ENCODE results near the gene HPSE2.
"Not testable (repeated sequence)": the region's sequence is repeated elsewhere in the genome, so short reads cannot be mapped to it uniquely, and the experiment has no call there.

The HPSE2 gene

GRCh38 chr10:99002392-99002791 lies 233.3 kb downstream of the HPSE2 start:
- no peak overlapping the region for H3K27ac Mint-ChIP-seq
- no peaks in the 10 kb centered on the region for H3K36me3 Mint-ChIP-seq (ENCODE audit: low read depth)
- H3K4me3 Mint-ChIP-seq: no peak overlapping the region
- no peaks in the 10 kb centered on the region for H3K4me1 Mint-ChIP-seq (ENCODE audit: low read depth)
- peaks cover 21% of the 10 kb centered on the region for H3K9me3 Mint-ChIP-seq
- H3K27me3 Mint-ChIP-seq: no peaks in the 10 kb centered on the region

- no peaks in the 10 kb centered on the region for H3K4me1 Mint-ChIP-seq (ENCODE audit: low read depth)
- no peaks in the 10 kb centered on the region for H3K27me3 Mint-ChIP-seq
- H3K4me3 Mint-ChIP-seq: no peak overlapping the region
- no peak overlapping the region for H3K27ac Mint-ChIP-seq
- H3K36me3 Mint-ChIP-seq (ENCODE audit: low read depth): no peaks in the 10 kb centered on the region
- no peaks in the 10 kb centered on the region for H3K9me3 Mint-ChIP-seq
Measured at GRCh38 chr10:98997596-98997995, 238.1 kb downstream of the HPSE2 start.

- Mint-ChIP-seq H3K27me3 (no peaks in the 10 kb centered on the region), H3K4me1 (ENCODE audit: low read depth) (no peaks in the 10 kb centered on the region), H3K27ac (no peak overlapping the region), H3K36me3 (ENCODE audit: low read depth) (no peaks in the 10 kb centered on the region), H3K4me3 (no peak overlapping the region), H3K9me3 (no peaks in the 10 kb centered on the region)
Measured at GRCh38 chr10:98994030-98994429, 241.6 kb downstream of the HPSE2 start.

DNA sequence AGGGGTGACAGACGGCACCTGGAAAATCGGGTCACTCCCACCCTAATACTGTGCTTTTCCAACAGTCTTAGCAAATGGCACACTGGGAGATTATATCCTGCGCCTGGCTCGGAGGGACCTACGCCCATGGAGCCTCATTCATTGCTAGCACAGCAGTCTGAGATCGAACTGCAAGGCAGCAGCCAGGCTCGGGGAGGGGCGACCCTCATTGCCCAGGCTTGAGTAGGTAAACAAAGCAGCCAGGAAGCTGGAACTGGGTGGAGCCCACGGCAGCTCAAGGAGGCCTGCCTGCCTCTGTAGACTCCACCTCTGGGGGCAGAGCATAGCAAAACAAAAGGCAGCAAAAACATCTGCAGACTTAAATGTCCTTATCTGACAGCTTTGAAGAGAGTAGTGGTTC lies 251.9 kb downstream of the HPSE2 start:
- not testable (repeated sequence) for H3K4me3 Mint-ChIP-seq; H3K27me3 Mint-ChIP-seq; H3K27ac Mint-ChIP-seq; H3K36me3 Mint-ChIP-seq (ENCODE audit: low read depth); H3K4me1 Mint-ChIP-seq (ENCODE audit: low read depth); H3K9me3 Mint-ChIP-seq

DNA sequence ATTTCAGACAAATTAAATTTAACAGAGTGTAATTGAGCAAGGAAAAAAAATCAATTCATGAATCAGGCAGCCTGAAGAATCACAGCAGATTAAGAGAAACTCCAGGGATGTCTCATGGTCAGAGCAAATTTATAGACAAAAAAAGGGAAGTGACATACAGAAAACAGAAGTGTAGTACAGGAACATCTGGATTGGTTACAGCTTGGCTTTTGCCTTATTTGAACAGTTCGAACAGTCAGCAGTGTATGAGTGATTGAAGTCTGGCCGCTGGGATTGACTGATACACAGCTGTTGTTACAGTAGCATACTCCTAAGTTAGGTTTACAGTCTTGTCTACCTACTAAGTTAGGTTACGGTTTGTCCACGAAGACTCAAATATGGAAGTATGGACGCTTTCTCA lies 255.3 kb downstream of the HPSE2 start:
- peaks cover 5% of the 10 kb centered on the region for H3K9me3 Mint-ChIP-seq
- no peak overlapping the region for H3K4me3 Mint-ChIP-seq
- no peak overlapping the region for H3K27ac Mint-ChIP-seq
- no peaks in the 10 kb centered on the region for H3K36me3 Mint-ChIP-seq (ENCODE audit: low read depth)
- H3K27me3 Mint-ChIP-seq: peaks cover 7% of the 10 kb centered on the region
- H3K4me1 Mint-ChIP-seq (ENCODE audit: low read depth): no peaks in the 10 kb centered on the region

- Mint-ChIP-seq H3K27ac (no peak overlapping the region), H3K4me3 (no peak overlapping the region), H3K36me3 (ENCODE audit: low read depth) (no peaks in the 10 kb centered on the region), H3K9me3 (no peaks in the 10 kb centered on the region), H3K27me3 (no peaks in the 10 kb centered on the region), H3K4me1 (ENCODE audit: low read depth) (no peaks in the 10 kb centered on the region)
Measured at GRCh38 chr10:98971464-98971863, 264.2 kb downstream of the HPSE2 start.

- Mint-ChIP-seq H3K36me3 (ENCODE audit: low read depth) (no peaks in the 10 kb centered on the region), H3K27ac (no peak overlapping the region), H3K4me1 (ENCODE audit: low read depth) (no peaks in the 10 kb centered on the region), H3K27me3 (no peaks in the 10 kb centered on the region), H3K4me3 (no peak overlapping the region), H3K9me3 (no peaks in the 10 kb centered on the region)
Measured at GRCh38 chr10:98967601-98968000, 268.1 kb downstream of the HPSE2 start.

GRCh38 chr10:98963608-98964007 lies 272.0 kb downstream of the HPSE2 start:
- Mint-ChIP-seq H3K4me3 (no peak overlapping the region), H3K9me3 (no peaks in the 10 kb centered on the region), H3K4me1 (ENCODE audit: low read depth) (no peaks in the 10 kb centered on the region), H3K27ac (no peak overlapping the region), H3K27me3 (no peaks in the 10 kb centered on the region), H3K36me3 (ENCODE audit: low read depth) (no peaks in the 10 kb centered on the region)

DNA sequence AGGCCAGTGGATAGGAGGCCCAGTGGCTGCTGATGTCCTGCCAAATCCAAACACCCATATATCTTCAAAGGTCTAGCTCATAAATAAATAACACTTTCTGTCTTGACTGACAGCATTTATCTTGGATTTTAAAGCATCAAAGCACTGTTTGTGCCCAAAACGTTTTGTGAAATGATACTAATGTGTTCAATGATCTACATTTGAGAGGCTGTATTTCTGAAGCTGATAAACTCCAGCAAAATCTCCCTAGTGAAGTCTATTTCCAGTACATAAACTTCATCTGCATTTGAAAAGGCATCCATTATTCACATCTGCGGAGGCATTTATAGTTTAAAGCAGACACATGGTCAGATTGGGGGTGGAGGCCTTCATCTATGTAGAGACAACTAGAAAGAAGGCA lies 276.3 kb downstream of the HPSE2 start:
- no peaks in the 10 kb centered on the region for H3K27me3 Mint-ChIP-seq
- H3K4me1 Mint-ChIP-seq (ENCODE audit: low read depth): no peaks in the 10 kb centered on the region
- no peak overlapping the region for H3K27ac Mint-ChIP-seq
- H3K4me3 Mint-ChIP-seq: no peak overlapping the region
- H3K36me3 Mint-ChIP-seq (ENCODE audit: low read depth): no peaks in the 10 kb centered on the region
- H3K9me3 Mint-ChIP-seq: no peaks in the 10 kb centered on the region

DNA sequence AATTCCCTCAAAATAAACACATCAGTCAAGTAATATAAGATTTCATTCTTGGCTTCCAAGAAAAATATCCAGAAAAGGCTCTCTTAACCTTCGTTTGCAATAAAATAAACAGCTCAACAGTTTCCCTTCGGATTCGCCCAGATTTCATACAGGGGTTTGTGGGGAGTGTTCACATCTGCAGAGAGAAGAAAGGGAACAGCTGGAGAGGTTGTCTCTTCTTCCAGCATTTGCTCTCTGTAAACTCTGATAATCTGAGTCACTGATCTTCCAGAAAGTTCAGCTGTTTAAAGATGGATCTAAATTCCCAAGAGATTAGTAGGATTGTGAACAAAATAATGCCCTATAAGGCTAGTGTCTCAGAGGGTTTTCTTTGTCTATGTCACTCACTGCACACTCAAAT lies 277.9 kb downstream of the HPSE2 start:
- H3K27ac Mint-ChIP-seq: no peak overlapping the region
- H3K9me3 Mint-ChIP-seq: no peaks in the 10 kb centered on the region
- no peaks in the 10 kb centered on the region for H3K27me3 Mint-ChIP-seq
- H3K4me3 Mint-ChIP-seq: no peak overlapping the region
- no peaks in the 10 kb centered on the region for H3K4me1 Mint-ChIP-seq (ENCODE audit: low read depth)
- H3K36me3 Mint-ChIP-seq (ENCODE audit: low read depth): no peaks in the 10 kb centered on the region

- H3K4me3 Mint-ChIP-seq: no peak overlapping the region
Measured at GRCh38 chr10:98956576-98957260, 278.9 kb downstream of the HPSE2 start.

DNA sequence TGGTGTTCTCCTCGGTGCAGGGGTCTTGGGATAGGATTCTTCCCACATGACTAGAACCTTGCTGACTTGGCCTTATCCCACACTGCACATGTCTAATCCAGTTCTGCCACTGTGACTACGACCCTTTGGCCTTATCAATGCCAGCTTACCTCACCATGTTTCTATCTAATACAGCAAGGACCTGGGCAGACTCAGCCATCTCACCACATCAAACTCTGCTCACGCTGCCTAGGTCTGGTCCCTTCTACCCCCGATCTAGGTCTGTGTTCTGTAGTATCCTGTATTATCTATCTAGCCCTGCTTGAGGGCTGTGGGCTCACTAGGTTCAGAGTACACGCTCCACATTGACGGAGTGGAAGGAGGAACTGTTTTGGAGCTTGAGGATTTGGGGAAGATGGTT lies 282.4 kb downstream of the HPSE2 start:
- H3K9me3 Mint-ChIP-seq: no peaks in the 10 kb centered on the region
- no peak overlapping the region for H3K27ac Mint-ChIP-seq
- no peaks in the 10 kb centered on the region for H3K27me3 Mint-ChIP-seq
- no peak overlapping the region for H3K4me3 Mint-ChIP-seq
- no peaks in the 10 kb centered on the region for H3K36me3 Mint-ChIP-seq (ENCODE audit: low read depth)
- H3K4me1 Mint-ChIP-seq (ENCODE audit: low read depth): no peaks in the 10 kb centered on the region

More at GRCh38 chr10:98956576-98957260, 278.9 kb downstream of the HPSE2 start:
- Mint-ChIP-seq H3K36me3 (ENCODE audit: low read depth) (no peaks in the 10 kb centered on the region), H3K27me3 (no peaks in the 10 kb centered on the region), H3K9me3 (no peaks in the 10 kb centered on the region), H3K4me1 (ENCODE audit: low read depth) (no peaks in the 10 kb centered on the region), H3K27ac (no peak overlapping the region)

- H3K4me1 Mint-ChIP-seq (ENCODE audit: low read depth): no peaks in the 10 kb centered on the region
- H3K27me3 Mint-ChIP-seq: no peaks in the 10 kb centered on the region
- no peak overlapping the region for H3K27ac Mint-ChIP-seq
- peaks cover 7% of the 10 kb centered on the region for H3K9me3 Mint-ChIP-seq
- H3K36me3 Mint-ChIP-seq (ENCODE audit: low read depth): no peaks in the 10 kb centered on the region
- H3K4me3 Mint-ChIP-seq: no peak overlapping the region
Measured at GRCh38 chr10:98951269-98952000, 284.2 kb downstream of the HPSE2 start.

- Mint-ChIP-seq H3K4me3 (no peak overlapping the region), H3K27ac (no peak overlapping the region)
Measured at GRCh38 chr10:98950106-98950505, 285.5 kb downstream of the HPSE2 start.

GRCh38 chr10:98949306-98949705 lies 286.3 kb downstream of the HPSE2 start:
- H3K27ac Mint-ChIP-seq: no peak overlapping the region
- no peak overlapping the region for H3K4me3 Mint-ChIP-seq
- H3K36me3 Mint-ChIP-seq (ENCODE audit: low read depth): no peaks in the 10 kb centered on the region
- no peaks in the 10 kb centered on the region for H3K27me3 Mint-ChIP-seq
- no peaks in the 10 kb centered on the region for H3K4me1 Mint-ChIP-seq (ENCODE audit: low read depth)
- peaks cover 7% of the 10 kb centered on the region for H3K9me3 Mint-ChIP-seq

More at GRCh38 chr10:98950106-98950505, 285.5 kb downstream of the HPSE2 start:
- H3K4me1 Mint-ChIP-seq (ENCODE audit: low read depth): no peaks in the 10 kb centered on the region
- H3K27me3 Mint-ChIP-seq: no peaks in the 10 kb centered on the region
- H3K9me3 Mint-ChIP-seq: peaks cover 7% of the 10 kb centered on the region
- no peaks in the 10 kb centered on the region for H3K36me3 Mint-ChIP-seq (ENCODE audit: low read depth)

GRCh38 chr10:98943681-98944080 lies 292.0 kb downstream of the HPSE2 start:
- Mint-ChIP-seq H3K9me3 (peaks cover 7% of the 10 kb centered on the region), H3K4me3 (no peak overlapping the region), H3K27me3 (no peaks in the 10 kb centered on the region), H3K27ac (no peak overlapping the region), H3K4me1 (ENCODE audit: low read depth) (no peaks in the 10 kb centered on the region), H3K36me3 (ENCODE audit: low read depth) (no peaks in the 10 kb centered on the region)

All from stimulated activated naive CD8-positive, alpha-beta T cell treated with anti-CD3 and anti-CD28 coated beads, Interleukin-15, Interleukin-2, amounts not matched to agents 100 ng/mL and 50 ng/mL, for 24 hours (primary cell).